HS-27A (cell line): ENCODE data around the gene ABCG1.
"Not testable (repeated sequence)": the region's sequence is repeated elsewhere in the genome, so short reads cannot be mapped to it uniquely, and the experiment has no call there.

ENCODE experiments used
- DNase-seq: peaks from one replicate; pipeline ENCODE4 v3.0.0-alpha.2; 2012; ENCODE audit warnings: low read depth, missing footprints

ABCG1 gene

DNA sequence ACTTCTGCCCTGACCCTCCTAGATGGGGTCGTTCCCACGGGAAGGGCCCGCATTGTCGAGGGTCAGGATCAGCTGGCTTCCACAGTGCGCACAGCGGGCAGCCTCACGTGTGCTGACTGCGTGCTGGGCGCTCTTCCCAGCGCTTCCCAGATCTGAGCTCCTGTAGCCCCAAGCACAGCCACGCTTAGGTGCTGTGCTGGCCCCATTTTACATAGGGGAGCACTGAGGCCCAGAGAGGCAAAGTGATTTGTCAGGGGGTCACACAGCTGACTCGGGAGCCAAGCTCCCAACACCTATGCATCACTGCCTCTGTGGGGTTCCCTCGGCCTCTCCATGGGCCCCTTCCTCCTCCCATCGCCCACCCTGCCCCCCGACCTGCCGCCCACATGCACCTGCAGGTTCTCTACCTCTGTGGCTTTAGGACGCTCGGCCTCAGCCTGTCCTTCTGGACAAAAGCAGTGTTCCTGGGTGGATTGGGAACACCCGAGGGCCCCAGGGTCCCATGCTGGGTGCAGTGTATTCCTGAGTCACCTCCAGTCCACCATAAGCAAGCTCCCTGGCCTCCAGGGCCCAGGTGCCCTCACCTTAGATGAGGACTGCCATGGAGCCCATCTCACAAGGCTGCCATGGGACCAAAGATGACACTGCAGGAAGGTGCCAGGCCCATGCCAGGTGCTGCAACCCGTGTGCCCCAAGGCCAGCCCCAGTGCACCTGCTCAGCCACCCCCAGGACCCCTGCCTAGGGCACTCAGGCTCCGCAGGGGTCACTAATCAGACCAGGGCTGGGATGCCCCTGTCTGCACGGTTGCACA, 73.0 kb downstream of the ABCG1 start:
- DNase-seq = no peak

DNA sequence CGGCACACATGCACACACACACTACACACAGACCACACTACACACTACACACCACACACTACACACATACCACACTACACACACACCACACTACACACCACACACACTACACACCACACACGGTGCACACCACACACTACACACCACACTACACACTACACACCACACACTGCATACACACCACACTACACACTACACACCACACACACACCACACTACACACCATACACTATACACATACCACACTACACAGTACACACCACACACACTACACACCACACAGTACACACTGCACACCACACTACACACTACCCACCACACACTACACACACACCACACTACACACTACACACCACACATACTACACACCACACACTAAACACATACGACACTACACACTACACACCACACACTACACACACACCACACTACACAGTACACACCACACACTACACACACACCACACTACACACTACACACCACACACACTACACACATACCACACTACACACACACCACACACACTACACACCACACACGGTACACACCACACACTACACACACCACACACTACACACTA, 73.7 kb downstream of the ABCG1 start:
- not testable (repeated sequence) for DNase-seq

DNA sequence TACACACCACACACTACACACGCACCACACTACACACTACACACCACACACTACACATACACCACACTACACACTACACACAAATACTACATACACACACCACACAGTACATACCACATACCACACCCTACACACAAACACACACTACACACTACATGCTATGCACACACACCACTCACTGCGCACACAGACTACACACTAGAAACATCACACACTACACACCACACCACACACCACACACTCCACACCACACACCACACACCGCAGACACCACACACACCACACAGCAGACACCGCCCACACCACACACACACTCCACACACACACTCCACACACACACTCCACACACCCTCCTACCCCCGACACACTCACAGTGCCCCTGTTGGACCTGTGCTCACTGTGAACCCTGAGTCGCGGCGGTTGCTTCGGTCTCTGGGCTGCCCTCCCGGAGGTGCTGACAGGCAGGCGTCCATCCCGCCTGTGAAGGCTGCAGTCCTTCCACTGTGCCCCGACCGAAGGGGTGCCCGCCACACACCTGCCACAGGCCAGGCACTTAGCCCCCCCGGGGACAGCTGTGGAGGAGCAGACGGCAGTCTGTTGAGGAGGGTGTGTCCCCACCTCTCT, 74.8 kb downstream of the ABCG1 start:
- no peak for DNase-seq

DNA sequence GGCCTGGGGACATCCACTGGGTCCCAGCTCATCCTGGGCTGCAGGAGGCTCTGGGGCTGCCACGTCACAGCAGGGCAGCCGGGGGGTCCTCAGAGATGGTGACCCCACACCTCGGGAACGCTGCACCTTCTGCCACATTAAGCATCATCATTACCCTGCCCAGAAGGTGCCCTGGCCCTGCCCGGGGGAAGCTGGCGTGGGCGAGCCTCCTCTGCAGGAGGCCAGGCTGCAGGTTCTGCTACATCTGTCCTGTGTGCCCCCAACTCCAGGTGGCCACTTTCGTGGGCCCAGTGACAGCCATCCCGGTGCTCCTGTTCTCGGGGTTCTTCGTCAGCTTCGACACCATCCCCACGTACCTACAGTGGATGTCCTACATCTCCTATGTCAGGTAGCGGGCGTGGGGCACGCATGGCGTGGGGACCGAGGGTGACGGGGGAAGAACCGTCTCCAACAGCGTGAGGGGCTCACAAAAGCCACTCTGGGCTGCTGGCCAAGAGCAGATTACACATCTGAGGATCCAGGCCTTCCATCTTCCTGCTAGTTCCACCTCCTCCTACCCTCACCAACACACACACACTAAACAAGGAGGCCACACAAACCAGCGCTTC, 75.4 kb downstream of the ABCG1 start:
- DNase-seq = no peak

DNA sequence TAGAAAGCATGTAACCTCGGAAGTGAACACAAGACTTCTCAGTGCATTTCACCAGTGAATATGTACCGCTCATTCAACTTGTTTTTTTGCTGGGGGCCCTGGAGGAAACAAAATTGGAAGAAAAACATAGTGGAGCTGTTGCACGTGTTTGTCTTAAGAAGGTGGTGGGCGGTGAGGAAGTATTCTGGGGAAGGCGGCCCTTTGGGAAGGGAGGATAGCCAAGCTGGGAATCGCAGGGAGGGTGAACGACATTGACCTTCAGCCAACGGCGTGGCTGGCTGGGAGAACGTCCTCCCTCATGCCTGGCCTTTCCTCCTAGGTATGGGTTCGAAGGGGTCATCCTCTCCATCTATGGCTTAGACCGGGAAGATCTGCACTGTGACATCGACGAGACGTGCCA, 76.9 kb downstream of the ABCG1 start:
- DNase-seq = no peak

DNA sequence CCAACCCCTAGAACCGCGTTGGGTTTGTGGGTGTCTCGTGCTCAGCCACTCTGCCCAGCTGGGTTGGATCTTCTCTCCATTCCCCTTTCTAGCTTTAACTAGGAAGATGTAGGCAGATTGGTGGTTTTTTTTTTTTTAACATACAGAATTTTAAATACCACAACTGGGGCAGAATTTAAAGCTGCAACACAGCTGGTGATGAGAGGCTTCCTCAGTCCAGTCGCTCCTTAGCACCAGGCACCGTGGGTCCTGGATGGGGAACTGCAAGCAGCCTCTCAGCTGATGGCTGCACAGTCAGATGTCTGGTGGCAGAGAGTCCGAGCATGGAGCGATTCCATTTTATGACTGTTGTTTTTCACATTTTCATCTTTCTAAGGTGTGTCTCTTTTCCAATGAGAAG, 77.6 kb downstream of the ABCG1 start:
- DNase-seq = no peak

DNA sequence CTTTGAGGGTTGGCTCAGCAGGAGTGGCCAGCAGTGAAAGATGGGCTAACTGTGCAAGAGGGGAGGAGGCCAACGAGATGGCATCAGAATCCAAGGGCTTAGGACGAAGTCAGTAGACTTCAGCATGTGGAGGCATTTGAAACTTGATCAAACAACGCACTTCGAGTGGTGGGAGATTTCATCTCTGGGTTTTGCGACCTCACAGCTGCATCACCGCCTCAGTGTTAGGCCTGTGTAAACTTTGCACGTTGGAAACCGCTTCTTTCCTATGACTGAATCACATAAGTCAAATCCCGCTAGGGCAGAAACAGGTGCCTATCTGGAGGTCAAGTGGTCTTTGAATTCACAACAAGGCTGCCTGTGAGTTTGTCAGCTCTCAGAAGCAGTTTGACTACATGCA, 78.4 kb downstream of the ABCG1 start:
- DNase-seq = no peak

DNA sequence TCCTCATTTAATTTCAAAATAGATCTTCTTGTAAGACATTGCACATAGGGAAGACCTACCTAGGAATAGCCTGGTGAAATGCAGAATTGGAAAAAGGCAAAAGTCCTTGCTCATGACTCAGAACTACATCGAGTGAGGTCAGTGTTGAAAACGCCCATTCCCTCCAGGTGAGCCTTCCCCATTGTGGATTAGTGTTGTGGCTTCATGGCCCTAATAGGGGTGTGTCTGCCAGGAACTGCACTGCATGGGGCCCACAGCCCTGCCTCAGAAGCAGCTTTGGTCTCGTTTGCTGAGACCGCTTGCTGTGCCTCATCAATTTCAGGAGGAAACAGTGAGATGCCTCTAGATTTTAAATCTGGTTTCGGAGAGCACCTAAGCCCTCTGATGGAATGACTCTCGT, 79.3 kb downstream of the ABCG1 start:
- DNase-seq = no peak

DNA sequence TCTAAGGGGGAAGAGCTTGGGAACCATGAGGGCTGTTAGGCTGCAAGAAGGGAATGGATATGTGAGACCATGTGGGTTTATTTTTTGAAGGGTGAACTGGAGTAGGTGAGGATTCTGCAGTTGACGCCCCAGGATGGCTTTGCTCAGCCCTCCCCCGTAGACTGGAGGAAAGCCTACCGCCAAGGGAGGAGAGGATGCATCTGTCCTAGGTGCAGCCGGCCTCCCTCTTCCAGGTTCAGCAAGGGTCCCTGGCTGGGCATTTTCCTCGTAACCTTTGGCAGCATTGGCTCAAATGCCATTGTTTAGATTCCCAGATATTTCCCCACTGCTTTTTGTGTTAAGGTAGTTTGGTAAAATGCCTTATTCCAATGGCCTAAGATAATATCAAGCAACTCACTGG, 79.7 kb downstream of the ABCG1 start:
- DNase-seq = no peak

DNA sequence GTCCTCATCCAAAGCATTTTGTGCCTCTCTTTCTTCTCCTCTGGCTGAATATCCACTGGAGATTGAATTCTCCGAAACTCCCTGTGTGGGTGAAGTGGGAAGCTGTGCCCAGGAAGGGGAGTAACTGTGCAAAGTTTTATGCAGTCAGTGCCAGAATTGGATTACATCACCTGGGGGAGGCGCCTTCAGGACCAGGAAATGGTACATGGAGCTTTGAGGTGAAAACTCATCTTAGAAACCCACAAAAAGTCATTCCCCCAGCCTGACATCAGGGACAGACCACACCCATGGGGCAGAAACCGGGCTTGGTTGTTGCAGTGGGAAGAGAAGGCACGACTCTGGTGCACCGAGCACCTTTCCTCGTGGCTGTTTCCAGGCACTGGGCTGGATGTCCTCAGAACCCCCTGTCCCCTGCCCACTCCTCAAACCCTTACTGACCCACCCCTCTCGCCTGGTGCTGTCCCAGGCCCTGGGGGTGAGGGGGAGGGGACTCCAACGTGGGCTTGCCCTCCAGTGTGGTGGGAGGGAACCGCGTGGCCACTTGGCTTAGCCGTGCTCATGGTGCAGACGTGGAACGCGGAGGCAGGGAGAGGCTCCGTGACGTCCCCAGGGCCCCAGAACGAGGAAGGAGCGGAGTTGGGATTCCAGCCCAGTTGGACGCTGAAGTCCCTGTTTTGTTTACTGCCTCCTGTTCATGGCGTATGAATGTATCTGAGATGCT, 80.5 kb downstream of the ABCG1 start:
- no peak for DNase-seq

DNA sequence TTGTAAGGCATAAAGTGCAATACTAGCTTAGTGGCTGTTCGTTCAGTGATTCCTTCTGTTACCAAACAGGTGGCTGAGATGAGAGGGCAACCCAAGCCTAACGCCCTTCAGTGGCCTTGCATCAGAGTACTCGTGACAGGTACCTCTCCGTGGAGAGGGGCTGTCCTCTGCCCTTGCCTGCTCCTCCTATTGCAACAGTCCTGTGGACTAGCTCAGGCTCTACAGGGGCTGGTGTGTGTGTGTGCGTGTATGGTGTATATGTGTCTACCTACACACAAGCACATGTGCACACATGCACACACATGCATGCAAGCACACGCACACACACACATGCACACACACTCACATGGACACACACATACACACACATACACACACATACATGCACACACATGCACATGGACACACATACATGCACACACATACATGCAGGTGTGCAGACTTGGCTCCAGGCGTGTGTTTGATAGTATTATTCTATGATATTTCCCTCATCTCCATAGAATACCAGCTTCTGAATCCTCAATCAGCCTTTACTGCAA, 81.2 kb downstream of the ABCG1 start:
- no peak for DNase-seq

DNA sequence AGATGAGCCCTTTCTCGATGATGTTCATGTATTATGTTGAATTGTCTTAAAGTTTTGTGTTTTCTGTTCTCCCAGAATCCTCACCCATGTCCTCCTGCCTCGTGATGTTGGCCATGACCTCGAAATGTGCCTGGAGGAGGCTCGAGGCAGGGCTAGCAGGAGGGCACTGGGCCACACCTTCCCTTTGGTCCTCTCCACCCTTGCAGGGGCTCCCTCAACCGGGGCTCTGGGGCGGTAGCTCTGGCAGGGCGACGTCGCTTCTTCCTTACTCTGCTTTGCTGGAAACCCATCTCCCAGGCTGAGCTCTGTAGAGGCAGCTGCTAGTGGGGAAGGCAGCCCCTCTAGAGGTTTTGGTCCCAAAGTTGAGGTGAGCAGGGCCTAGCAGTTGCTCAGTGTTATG, 82.0 kb downstream of the ABCG1 start:
- DNase-seq = no peak

DNA sequence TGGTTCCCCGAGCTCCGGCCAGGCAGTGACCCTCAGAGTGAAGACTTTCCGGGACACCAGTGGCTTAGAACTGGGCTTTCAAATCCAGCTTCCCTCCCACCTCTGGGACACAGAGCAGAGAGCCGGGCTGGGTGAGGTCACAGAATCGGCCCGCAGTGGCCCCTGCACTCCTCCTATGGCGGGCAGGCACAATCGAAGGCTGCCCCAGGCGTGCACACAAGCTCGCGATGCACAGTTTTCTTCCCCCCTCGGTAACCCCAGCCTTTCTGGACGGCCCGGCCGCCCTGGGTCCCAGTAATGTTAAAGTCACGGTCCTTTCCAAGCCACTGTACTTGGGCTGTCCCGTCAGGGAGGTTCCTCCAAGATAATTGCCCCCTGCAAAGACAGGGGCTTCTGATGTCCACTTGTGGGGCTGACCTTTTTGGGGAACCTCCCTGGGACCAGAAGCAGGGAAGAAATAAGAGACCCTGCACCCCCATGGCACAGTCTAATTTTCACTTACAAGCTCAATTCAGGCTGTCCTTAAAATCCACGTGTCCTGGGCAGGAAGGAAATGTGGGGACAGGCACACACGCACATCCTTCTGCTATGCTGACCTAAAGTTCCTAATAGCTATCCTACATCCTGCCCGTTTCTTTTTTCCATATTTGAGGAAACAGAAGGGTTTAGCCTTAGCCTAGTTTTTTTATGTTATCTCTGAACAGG, 82.6 kb downstream of the ABCG1 start:
- DNase-seq = no peak

DNA sequence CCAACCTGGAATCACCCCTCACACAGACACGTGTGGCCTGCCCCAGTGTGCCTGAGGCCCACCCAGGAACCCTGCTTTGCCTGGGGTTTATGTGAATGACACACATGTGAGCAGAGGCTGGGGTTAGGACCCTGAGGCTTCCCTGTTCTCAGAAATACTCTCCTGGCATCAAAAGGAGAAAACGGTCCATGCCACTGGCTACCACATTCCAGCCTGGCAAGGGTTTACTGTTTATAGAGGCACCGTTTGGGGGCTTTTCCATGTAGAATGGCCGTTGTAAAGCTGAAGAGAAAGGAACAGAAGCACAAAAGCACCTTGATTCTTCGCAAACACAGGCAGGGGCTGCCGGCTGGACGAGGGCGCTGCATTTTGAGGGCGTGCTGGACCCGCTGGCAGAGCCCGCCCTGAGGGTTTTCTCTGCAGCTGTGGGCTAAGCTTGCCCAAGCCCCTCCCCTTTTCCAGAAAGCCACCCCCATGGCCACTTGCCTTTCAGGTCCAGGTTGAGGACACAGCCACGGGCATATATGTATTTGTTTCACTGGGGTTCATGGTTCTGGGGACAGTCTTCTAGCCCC, 83.2 kb downstream of the ABCG1 start:
- DNase-seq = no peak

DNA sequence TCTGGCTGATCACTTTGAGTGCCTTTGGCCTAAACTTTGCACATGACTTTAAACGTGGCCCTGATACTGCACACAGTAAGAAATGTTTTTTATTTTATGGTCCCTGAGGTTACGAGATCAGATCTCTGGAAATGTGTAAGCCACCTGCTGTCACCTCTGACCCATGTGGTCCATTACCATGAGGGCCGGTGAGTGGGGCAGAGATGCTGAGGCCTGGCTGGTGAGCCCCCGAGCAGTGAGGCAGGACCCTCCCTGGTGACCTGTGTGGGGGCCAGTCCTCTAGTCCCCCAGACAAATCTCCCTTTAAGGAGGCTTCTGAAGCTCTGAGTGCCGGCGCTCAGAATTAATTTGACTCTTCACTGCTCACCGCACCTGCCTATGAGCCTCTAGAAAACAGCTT, 83.9 kb downstream of the ABCG1 start:
- DNase-seq = no peak

DNA sequence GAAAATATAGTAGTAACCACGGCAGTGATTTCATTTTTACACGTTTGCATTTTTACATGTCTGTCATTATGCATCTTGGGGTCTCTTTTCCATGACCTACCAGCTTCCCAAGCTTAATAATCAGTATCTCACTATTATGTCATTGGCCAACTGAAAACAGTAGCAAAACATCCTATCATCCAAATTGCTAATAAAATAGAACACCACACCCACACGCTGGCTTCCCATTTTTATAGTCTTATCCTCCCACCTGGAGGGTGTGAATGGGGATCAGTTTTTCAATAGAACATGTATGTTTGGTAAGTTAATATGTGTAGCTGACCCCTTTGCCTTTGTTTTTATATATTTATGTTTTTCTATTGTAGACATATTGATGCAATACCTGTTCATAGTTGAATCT, 84.5 kb downstream of the ABCG1 start:
- no peak for DNase-seq

DNA sequence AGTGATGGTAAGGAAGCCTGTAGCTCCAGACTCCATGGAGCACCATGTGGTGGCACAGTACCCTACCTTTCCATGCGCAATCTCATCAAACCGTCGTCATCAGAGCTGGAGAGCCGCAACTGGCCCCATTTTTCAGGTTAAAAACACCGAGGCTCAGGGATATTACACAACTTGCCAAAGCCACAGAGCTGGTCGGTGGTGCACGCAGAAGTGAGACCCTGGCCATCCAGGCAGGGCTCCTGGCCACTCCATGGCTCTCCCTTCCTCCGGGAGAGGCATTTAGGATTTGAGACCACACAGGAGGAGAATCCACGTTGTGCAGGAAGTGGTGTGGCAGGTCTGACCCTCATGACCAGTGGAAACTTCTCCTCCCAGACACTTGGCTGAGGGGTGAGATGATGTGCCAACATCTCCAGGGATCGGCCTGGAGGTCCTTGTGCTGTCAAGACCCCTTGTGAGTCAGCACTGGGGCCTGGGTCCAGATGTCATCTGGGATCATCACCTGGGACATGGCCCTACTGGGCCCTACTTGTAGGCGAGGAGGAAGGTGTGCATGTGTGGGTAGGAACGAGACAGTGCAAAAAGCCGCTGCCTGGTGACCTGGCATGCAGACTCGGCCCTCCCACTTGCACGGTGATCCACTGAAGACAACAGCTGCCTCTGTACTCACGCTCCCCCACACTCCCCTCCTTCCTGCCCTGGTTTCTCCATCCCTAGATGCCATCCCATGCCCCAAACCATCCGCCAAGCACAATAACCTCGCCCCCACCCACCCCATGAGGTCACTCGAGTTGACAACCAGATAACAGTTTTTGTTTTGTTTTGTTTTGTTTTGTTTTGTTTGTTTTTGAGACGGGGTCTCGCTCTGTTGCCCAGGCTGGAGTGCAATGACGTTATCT, 85.9 kb downstream of the ABCG1 start:
- no peak for DNase-seq

DNA sequence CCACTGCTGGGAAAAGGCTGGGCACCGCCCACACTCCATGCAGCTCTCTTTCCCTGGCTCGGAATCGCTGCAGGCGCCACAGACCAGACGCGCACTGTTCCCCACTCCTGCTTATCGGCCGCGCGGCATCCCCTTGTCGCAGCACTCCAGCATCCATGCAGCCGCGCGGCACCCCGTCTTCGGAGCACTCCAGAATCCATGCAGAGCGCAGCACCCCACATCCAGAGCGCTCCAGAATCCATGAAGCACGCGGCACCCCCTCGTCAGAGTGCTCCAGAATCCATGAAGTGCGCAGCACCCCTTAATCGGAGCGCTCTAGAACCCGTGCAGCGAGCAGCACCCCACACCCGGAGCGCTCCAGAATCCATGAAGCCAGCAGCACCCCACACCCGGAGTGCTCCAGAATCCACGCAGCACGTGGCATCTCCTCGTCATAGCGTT, 86.8 kb downstream of the ABCG1 start:
- DNase-seq = no peak

DNA sequence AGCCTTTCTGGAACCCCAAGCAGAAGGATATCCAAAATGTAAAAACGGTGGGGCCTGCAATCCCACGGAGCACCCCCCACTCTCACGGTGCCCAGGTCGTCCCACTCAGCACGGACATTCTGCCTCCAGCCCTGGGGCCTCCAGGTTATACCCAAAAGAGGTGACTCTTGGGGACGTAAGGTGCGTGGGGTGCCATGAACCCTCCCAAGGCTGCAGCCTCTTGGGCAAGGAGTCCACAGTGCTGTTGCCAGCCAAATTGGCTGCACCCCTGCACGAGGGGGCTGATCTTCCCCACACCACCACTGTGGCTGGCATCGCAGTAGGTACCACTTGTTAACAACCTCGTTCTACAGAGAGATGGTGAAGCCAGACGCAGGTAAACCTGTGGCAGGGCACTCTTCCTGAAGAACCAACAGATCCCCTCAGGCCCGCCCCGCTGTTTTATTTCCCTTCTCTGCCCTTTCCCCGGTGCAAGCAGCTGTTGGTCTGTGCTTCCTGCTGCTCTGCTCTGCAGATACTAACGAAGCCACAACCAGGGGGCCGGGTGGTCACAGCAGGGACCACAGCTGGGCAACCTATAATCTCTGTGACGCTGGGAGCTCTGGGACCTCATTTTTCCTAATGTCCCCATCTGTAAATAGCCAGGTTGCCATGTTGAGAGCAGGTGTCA, 87.6 kb downstream of the ABCG1 start:
- DNase-seq = no peak
